NK-92 (cell line): ENCODE data around the gene HOXC13.

Experiments
- DNase-seq: peaks from one replicate; lab custom pipeline; 2025; ENCODE audit not compliant: unreplicated experiment; lab: John Stamatoyannopoulos, UW

Gene HOXC13

DNA sequence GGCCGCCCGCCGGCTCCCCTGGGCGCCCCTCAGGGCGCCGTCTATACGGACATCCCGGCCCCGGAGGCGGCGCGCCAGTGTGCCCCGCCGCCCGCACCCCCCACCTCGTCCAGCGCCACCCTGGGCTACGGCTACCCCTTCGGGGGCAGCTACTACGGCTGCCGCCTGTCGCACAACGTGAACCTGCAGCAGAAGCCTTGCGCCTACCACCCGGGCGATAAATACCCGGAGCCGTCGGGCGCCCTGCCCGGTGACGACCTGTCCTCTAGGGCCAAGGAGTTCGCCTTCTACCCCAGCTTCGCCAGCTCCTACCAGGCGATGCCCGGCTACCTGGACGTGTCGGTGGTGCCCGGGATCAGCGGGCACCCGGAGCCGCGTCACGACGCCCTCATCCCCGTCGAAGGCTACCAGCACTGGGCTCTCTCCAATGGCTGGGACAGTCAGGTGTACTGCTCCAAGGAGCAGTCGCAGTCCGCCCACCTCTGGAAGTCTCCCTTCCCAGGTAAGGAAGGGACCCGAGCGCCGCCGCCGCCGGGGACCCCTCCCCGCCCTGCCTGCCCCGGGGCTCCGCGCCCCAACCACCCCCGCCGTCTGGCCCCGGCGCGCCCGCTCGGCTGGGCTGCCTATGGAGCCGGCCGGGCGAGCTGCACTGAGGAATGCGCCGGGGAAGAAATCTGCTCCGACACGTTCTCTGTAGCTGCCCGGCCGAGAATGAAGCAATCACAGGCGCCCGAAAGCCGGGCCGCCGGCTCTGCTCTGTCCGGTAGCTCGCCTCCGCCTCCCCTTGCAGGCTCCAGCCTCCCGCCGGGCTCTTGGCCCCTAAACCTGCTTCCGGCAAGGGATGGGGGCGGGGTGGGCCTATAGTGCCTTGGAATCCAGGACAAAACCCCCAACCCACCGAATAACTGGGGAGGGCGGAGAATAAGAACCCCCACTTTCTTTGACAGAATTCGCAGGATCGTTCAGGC lies 794 bp downstream of the HOXC13 start:
- DNase-seq = no peak

DNA sequence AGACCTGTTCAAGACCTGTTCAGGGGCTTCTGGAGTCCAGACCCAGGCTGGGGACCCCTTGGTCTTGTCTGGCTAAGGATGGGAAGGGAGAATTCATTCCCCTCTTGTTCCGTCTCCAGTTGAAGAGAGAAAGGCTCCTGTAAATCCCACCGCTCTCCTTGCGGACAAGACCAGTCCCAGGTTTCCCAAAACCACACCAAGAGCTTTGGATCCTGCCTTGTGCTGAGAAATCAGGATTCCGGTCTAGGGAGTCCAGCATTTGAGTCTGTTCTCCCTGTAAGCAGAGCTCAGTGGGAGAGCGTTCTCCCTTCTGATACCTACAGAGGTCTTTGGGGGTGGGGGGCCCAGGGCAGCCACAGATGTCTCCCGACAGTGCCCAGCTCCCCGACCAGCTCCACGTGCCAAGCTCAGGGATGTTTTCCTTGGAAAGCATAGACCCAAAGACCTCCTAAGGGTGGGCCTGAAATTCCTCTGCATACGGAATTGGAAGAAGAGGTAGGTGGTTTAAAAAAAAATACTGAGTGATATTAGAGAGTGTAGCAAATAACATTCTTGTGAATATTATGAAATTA lies 1.9 kb downstream of the HOXC13 start:
- no peak for DNase-seq

DNA sequence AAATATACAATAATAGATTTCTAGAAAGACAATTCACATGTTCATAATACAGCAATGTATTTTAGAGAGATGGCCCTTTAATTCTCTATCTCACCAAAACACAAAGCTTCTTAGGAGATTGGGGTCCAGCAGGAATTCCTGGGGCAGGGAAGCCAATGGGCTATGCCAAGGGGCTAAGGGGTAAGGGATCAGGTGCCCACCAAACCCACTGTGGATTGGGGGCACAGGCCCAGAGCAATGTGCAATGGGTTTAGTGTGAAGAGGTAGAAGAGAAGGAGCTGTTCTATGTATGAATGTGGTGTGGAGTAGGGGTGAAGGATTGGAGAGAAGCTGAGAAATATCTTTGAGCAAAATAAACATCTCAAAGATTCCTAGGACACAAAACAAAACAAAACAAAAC lies 2.6 kb downstream of the HOXC13 start:
- no peak for DNase-seq

- no peak for DNase-seq
These were observed 3.1 kb downstream of the HOXC13 start for GRCh38 chr12:53941750-53942149.

GRCh38 chr12:53942467-53942997 lies 3.9 kb downstream of the HOXC13 start:
- no peak for DNase-seq

GRCh38 chr12:53944209-53944608 lies 5.6 kb downstream of the HOXC13 start:
- DNase-seq = no peak

DNA sequence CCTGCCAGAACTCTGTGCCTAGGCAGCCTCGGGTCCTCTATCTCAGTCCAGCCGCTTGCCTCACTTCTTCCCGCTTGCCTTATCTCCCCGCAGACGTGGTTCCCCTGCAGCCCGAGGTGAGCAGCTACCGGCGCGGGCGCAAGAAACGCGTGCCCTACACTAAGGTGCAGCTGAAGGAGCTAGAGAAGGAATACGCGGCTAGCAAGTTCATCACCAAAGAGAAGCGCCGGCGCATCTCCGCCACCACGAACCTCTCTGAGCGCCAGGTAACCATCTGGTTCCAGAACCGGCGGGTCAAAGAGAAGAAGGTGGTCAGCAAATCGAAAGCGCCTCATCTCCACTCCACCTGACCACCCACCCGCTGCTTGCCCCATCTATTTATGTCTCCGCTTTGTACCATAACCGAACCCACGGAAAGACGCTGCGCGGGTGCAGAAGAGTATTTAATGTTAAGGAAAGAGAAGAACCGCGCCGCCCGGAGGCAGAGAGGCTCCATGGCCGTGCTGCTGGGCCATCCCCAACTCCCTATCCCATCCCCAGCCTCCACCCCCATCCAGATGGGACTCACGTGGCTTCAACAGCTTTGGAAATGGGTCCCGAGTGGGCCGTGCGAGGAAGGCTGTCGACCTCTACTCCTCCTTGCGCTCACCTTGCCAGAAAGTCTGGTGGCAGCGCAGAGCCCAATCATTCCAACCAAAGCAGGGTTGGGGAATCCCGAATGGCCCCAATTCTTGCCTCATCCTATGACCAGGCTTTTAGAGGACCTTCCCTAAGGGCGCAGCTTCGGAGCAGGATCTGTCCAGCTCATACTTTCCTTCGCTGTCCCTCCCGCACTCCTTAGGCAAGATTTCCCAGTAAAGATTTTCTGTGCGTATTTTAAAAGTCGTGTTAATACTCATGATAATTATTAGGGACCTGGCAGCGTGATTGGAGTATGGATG lies 6.5 kb downstream of the HOXC13 start:
- no peak for DNase-seq

DNA sequence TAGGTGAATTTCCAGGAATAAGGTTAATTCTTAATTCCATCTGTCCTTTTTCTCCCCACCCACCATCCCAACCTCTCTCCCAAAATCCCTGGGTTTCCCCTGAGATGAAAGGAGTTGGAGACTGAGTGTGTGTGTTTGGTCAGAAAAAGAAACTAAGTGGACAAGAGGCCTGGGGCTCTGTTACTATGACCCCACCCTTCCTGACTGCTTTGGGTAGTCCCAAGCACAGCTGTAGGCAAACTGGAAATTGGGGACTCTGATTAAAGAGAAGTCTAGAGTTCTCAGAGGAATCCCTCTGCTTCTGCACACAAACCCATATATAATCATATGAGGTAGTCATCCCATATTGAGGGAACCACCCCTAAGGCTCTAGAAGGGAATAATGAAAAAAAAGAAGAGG lies 9.1 kb downstream of the HOXC13 start:
- no peak for DNase-seq

- no peak for DNase-seq
These were observed 10.3 kb downstream of the HOXC13 start for GRCh38 chr12:53948650-53949593.

GRCh38 chr12:53949631-53950436 lies 11.2 kb downstream of the HOXC13 start:
- DNase-seq = no peak

GRCh38 chr12:53950437-53950773 lies 11.8 kb downstream of the HOXC13 start:
- DNase-seq = no peak

- no peak for DNase-seq
These were observed 12.4 kb downstream of the HOXC13 start for GRCh38 chr12:53950789-53951576.

GRCh38 chr12:53951577-53952334 lies 13.1 kb downstream of the HOXC13 start:
- DNase-seq = no peak

DNA sequence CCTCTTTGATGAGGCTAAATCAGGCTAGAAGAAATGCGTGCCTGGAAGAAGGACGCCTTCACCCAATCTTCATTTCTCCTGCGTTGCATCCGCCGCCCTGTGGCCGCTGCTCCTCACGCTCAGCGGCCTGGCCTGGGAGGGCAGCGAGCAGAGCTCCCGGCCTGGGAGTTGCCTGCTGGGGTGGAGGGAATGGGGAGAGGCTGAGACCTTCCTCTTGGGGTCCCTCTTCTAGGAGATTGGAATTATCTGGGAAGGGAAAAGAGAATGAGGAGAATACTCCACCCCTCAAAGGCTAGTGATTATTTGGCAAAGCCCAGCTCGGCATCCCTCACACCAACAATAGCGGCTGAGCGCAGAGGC lies 13.7 kb downstream of the HOXC13 start:
- DNase-seq = no peak

GRCh38 chr12:53952871-53953734 lies 14.5 kb downstream of the HOXC13 start:
- no peak for DNase-seq

DNA sequence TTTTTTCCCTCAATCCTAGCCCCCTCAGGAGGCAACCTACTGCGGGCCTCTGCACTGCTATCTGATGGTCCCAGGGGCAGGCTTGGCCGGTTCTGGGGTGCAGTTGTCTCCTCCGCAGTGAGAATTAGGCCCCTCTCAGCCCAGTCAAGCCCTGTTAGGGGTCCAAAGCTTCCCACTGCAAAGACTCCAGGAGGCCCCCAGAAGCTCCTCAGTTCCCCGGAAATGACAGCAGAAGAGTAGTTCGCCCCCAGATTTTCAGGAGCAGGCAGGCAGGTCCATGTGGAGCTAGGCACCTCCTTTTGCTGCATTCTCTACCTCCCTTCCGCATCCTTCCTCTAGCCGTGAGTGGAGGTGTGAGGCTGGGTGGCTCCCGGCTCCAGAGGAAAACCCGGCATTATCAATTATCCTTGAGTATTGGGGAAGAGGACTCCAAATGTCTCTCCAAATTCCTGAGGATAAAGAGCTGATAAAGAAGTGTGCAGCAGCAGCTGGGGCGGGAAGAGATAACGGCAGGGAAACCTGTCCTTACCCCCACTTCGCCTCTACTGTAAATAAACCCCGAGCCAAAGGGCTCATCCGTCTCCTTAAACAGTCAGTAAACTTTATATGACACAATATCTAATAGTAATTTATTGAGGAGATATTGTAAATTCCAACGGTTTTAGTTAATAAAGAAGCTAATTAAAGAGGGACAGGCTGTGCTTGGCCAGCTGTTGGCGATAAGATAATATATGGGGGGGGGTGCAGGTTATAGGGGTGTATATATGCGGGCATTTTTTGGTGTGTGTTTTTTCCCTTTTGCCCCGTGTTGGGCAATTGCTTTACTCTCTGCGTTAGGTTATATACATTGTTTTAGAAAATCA lies 15.4 kb downstream of the HOXC13 start:
- no peak for DNase-seq
